Peyer's patch (tissue), 4 donors: Measurements from ENCODE around the gene PRRT3. TPM values are rescaled to one million over a fixed set of nuclear protein-coding genes. Genes with fewer than 3 reads are reported as not detected.
"Not testable (repeated sequence)": the region's sequence is repeated elsewhere in the genome, so short reads cannot be mapped to it uniquely, and the experiment has no call there.

Experiments
- DNase-seq, 3 donors: peaks; one replicate each; pipeline ENCODE4 v3.0.0-alpha.2; 2017 to 2019
- H3K27ac ChIP-seq, 4 donors: fragments of 200-600 bp; sonication (generic); one replicate each; pipeline ENCODE4 v1.5.1; 2016 to 2019
- H3K27me3 ChIP-seq, 2 donors: fragments of 200-600 bp; sonication (generic); one replicate each; pipeline ENCODE4 v1.5.1; 2019
- H3K36me3 ChIP-seq, 3 donors: fragments of 200-600 bp; sonication (generic); one replicate each; pipeline ENCODE4 v1.5.1; 2016 to 2019
- H3K4me1 ChIP-seq, 4 donors: fragments of 200-600 bp; sonication (generic); one replicate each; pipeline ENCODE4 v1.5.1; 2016 to 2019
- H3K4me3 ChIP-seq, 4 donors: fragments of 200-600 bp; sonication (generic); 1 replicate in 3 of 4; 2 replicates in 1 of 4; pipeline ENCODE4 v1.5.1; 2016 to 2019; ENCODE audit warnings: mild to moderate bottlenecking in 1 of 4
- H3K9me3 ChIP-seq, 4 donors: fragments of 200-600 bp; sonication (generic); one replicate each; pipeline ENCODE4 v1.5.1; 2016 to 2019; ENCODE audit warnings: mild to moderate bottlenecking in 1 of 4
- CTCF ChIP-seq, 6 experiments: fragments of 450-650 bp in 4 of 6; fragments of 200-600 bp in 2 of 6; sonication (generic) in 1 of 6; IDR thresholded peaks; one replicate each; pipeline ENCODE4 v1.5.1; 2017 to 2019; ENCODE audit warnings: antibody characterized with exemption in 6 of 6, mild to moderate bottlenecking in 3 of 6, moderate library complexity in 1 of 6
- POLR2A ChIP-seq, 2 donors: fragments of 450-650 bp; IDR thresholded peaks; one replicate each; pipeline ENCODE4 v1.5.1; 2017; ENCODE audit warnings: antibody characterized with exemption in 2 of 2, mild to moderate bottlenecking in 2 of 2, moderate library complexity in 2 of 2
- total RNA-seq, 4 donors: library from RNA; depleted of rRNA; stranded (reverse); fragments of >200 nt; gene quantifications; one replicate each; pipeline ENCODE4 v1.1.0, GENCODE V29; 2016

Gene PRRT3
- total RNA-seq, 4 donors from 2014 or later = 1.9 to 13.2 (median 3.6) TPM

GRCh38 chr3:9903904-9904303 is 48.3 kb downstream of the PRRT3 start:
- Histone ChIP-seq H3K4me1 (peaks cover 0 to 24% (median 4%) of the 10 kb centered on the region in 4 donors), H3K4me3 (peak overlapping the region in 2 of 4 donors; percentile 47 to 71), H3K36me3 (peaks cover 0 to 11% (median 0%) of the 10 kb centered on the region in 3 donors), H3K27me3 (no peaks in the 10 kb centered on the region), H3K27ac (peak overlapping the region in 1 of 4 donors; percentile 95), H3K9me3 (no peaks in the 10 kb centered on the region)
- no peak for TF ChIP-seq CTCF (IDR thresholded peaks at IDR 0.05)
- no peak for TF ChIP-seq POLR2A (IDR thresholded peaks at IDR 0.05)
- no peak for DNase-seq

- no peaks in the 10 kb centered on the region for H3K9me3 ChIP-seq
- peaks cover 0 to 31% (median 4%) of the 10 kb centered on the region in 4 donors for H3K4me1 ChIP-seq
- no peak for DNase-seq
- peak overlapping the region in 3 of 4 donors; percentile 31 to 71 (median 47) for H3K4me3 ChIP-seq
- TF ChIP-seq POLR2A (IDR thresholded peaks at IDR 0.05) = no peak
- TF ChIP-seq CTCF (IDR thresholded peaks at IDR 0.05) = no peak
- no peaks in the 10 kb centered on the region for H3K27me3 ChIP-seq
- peaks cover 0 to 7% (median 0%) of the 10 kb centered on the region in 3 donors for H3K36me3 ChIP-seq
- H3K27ac ChIP-seq = peak overlapping the region in 3 of 4 donors; percentile 72 to 95 (median 74)
Measured at GRCh38 chr3:9903238-9903624, 49.0 kb downstream of the PRRT3 start.

GRCh38 chr3:9902372-9903237 is 49.6 kb downstream of the PRRT3 start, which contains the start of gene IL17RE:
Gene IL17RE, plus strand, starts transcription at chr3:9902848. Its CDS starts 85 bp downstream, at chr3:9902933.
- TF ChIP-seq POLR2A (IDR thresholded peaks at IDR 0.05) (peak; percentile 65 to 79), CTCF (IDR thresholded peaks at IDR 0.05) (no peak)

DNA sequence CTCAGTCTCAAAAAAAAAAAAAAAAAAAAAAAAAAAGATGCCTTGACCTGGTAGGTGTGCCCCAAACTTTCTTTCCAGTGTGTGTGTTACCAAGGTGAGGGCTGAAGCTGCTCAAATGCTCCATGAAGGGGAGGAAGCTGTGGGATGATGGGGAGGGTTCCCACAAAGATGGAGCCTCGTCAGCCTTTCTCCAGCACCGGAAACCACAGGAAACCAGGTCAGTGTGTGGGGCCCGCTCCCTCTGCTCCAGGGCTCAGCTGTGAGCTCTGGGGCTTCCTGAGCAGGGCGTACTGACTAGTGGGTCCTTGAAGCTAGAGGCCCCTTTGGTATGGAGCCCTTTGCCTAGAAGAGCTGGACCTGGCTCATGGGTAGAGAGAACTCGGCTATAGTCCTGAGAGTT is 50.2 kb downstream of the PRRT3 start:
- no peaks in the 10 kb centered on the region for H3K27me3 ChIP-seq
- H3K27ac ChIP-seq = peak overlapping the region in 3 of 4 donors; percentile 72 to 95 (median 74)
- no peaks in the 10 kb centered on the region for H3K9me3 ChIP-seq
- H3K4me1 ChIP-seq = peaks cover 0 to 41% (median 4%) of the 10 kb centered on the region in 4 donors
- H3K4me3 ChIP-seq = peak overlapping the region in 2 of 4 donors; percentile 47 to 71
- DNase-seq = peak in 1 of 3 donors; percentile 55
- H3K36me3 ChIP-seq = peaks cover 0 to 5% (median 0%) of the 10 kb centered on the region in 3 donors
- TF ChIP-seq CTCF (IDR thresholded peaks at IDR 0.05) (no peak), POLR2A (IDR thresholded peaks at IDR 0.05) (no peak)

More at GRCh38 chr3:9902372-9903237, 49.6 kb downstream of the PRRT3 start, which contains the start of gene IL17RE:
- Histone ChIP-seq H3K36me3 (peaks cover 0 to 7% (median 0%) of the 10 kb centered on the region in 3 donors), H3K4me3 (peak within 1 kb of the TSS in 3 of 4 donors; percentile 31 to 71 (median 47)), H3K4me1 (peaks cover 0 to 35% (median 4%) of the 10 kb centered on the region in 4 donors), H3K9me3 (no peaks in the 10 kb centered on the region), H3K27ac (peak within 1 kb of the TSS in 3 of 4 donors; percentile 72 to 95 (median 74)), H3K27me3 (no peaks in the 10 kb centered on the region)
- peak in 2 of 3 donors; percentile 78 to 89 for DNase-seq

DNA sequence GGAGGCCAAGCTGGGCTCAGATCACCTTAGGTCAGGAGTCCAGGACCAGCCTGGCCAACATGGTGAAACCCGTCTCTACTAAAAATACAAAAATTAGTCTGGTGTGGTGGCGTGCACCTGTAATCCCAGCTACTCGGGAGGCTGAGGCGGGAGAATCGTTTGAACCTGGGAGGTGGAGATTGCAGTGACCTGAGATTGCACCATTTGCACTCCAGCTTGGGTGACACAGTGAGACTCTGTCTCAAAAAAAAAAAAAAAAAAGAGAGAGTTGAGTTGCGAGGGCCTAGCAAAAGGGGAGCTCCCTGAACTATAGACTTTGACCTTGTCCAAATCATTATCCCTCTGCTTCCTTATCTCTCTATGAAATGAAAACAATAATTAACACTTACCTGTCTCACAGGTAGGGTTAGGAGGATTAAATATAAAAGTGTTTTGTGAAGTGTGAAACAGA is 51.2 kb downstream of the PRRT3 start:
- DNase-seq = peak in 1 of 3 donors; percentile 68
- peak in 2 of 6 experiments; percentile 8 to 27 for TF ChIP-seq CTCF (IDR thresholded peaks at IDR 0.05)
- not testable (repeated sequence) for H3K9me3 ChIP-seq, H3K4me3 ChIP-seq, H3K27me3 ChIP-seq, H3K36me3 ChIP-seq
- peaks cover 0 to 42% (median 4%) of the 10 kb centered on the region in 4 donors for H3K4me1 ChIP-seq
- H3K27ac ChIP-seq = peak overlapping the region in 2 of 4 donors; percentile 90 to 95
